Adipose tissue (tissue), 3 donors: Measurements from ENCODE around the gene CRY2. TPM values are rescaled to one million over a fixed set of nuclear protein-coding genes. Genes with fewer than 3 reads are reported as not detected.

Experiments used
- H3K27ac ChIP-seq: one replicate; pipeline ENCODE4 v1.5.1; 2013; ENCODE audit warnings: low read depth, low read length
- WGBS, 3 donors: extraction: QIAGEN DNeasy Blood & Tissue Kit; methylation state at CpG; one replicate each; pipeline ENCODE4 v1.1.7; 2013; 5-methylcytosine and 5-hydroxymethylcytosine counted together
- polyA plus RNA-seq, 3 donors: library from polyadenylated mRNA; stranded (reverse); fragments of 200-250 nt; gene quantifications; one replicate each; pipeline ENCODE4 v1.2.3, GENCODE V29; 2013
- donor health status: healthy with polysubstance abuse.
- donor health status: Bipolar disorder and iron deficiency.
- donor health status: healthy.

CRY2 gene
- polyA plus RNA-seq, 3 donors: 14.8 to 60.8 (median 16.2) TPM

DNA sequence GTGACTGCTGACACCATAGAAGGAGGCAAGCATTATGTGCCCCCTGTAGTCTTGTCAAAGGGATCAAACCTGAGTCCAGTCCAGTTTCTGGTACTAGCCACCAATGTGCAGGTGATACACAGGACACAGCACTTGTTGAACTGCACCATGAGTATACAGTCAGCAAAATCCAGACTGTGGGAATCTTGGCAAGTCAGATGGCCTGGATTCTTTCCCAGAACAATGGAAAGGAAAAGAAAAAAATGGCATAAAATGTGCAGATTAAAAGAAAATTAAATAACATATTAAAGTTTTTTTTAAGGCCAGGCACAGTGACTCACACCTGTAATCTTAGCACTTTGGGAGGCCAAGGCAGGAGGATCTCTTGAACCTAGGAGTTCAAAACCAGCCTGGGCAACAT is 16.8 kb downstream of the CRY2 start:
- no peak overlapping the region for H3K27ac ChIP-seq

DNA sequence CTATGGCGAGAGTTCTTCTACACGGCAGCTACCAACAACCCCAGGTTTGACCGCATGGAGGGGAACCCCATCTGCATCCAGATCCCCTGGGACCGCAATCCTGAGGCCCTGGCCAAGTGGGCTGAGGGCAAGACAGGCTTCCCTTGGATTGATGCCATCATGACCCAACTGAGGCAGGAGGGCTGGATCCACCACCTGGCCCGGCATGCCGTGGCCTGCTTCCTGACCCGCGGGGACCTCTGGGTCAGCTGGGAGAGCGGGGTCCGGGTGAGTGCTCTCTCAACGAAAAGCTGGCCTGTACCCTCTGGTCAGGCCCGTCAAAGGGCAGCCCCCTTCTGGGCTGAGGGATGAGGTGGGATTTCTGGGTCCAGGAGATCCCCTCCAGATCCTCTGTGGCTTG is 22.3 kb downstream of the CRY2 start:
- 82 to 87% (median 87%) methylated on average over 12 of the region's 12 CpGs for WGBS, 3 donors
- no peak overlapping the region for H3K27ac ChIP-seq

DNA sequence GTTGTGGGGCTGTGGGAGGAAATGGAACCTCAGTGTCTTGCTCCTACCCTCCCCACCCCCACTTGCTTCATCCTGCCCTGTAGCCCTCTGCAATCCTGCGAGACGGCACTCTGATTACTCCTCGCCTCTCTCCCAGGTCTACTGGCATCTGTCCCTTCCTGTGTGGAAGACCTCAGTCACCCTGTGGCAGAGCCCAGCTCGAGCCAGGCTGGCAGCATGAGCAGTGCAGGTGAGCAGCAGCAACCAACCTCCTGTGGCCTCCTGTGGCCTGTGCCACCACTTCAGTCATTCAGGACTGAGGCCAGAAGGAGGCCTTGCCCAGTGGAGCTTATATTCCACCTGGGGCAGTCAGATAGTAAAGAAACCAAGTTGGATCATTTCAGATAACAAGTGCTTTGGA is 23.4 kb downstream of the CRY2 start:
- no peak overlapping the region for H3K27ac ChIP-seq
- WGBS, 3 donors: 85 to 92% (median 90%) methylated on average over 4 of the region's 4 CpGs

DNA sequence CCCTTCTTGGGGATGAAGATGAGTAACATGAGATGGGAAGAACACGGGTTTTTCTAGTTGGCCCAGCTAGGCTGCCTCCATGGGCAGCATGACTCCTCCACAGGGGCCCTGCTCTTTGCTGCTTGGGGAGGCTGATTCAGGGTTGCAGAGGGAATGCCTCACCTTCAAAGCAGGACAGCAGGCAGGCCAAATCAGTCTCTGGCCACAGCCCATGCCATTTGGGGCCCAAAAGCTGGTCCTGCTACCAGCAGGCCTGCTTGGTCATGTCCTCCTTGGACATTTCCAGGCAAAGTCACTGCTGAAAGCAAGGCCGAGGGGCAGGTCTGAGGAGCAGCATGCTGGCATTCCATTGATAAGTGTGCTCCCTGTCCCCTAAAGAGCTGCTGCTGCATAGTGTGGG is 24.4 kb downstream of the CRY2 start:
- WGBS, 3 donors: 87 to 100% (median 91%) methylated on average over 1 to 2 of the region's 2 CpGs
- no peak overlapping the region for H3K27ac ChIP-seq

DNA sequence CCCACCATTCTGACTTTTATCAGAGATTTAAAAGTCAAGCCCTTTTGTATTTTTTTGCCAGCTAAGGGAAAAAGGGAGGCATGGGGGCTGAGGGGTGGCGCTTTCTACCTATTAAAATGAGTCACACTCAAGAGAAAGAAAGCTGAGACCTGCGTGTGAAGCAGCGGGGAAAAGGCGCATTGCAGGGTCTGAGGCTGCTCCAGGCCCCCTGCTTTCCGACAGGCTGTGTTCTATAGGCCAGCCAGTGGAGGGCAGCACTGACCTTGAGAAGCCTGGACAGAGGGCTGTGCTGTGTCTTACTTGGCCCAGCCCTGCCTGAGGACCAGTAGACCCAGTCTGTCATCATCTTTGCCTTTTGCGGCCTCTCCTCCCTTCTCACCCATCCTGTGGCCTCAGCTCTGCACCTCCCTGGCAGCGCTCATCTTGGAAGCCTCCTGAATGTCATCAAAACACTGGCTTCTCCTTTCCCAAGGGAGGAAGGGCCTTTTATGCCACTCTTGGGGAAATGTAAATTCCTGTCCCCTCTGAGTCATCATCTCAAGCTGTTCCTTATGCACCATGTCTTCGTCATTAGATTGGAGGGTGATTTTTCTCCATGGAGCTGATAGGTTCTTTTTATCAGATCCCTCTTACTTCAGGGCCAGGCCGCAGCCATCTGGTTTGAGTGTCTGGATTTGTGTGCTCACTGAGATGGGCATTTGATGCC is 25.5 kb downstream of the CRY2 start:
- WGBS, 3 donors: 67 to 79% (median 70%) methylated on average over 9 of the region's 9 CpGs
- H3K27ac ChIP-seq: no peak overlapping the region

DNA sequence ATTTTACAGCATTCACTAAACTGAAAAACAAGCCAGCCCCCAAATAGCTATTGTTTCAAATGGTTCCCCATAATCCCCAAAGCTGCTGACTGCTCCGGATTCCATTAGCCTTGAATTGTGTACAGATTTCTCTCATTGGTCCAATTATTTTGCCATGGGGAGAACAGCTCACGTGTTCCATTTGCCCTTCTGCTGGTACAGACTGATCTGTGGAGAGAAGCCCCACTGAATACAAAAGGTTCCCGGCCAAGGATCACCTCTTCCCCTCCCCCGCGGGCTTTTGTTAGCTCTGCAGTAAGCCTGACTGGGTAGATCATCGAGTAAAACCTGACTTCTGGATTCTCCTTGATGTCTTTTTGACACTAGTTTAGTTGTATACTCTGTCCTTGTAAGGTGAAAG is 29.1 kb downstream of the CRY2 start:
- 64 to 76% (median 72%) methylated on average over 6 of the region's 6 CpGs for WGBS, 3 donors

DNA sequence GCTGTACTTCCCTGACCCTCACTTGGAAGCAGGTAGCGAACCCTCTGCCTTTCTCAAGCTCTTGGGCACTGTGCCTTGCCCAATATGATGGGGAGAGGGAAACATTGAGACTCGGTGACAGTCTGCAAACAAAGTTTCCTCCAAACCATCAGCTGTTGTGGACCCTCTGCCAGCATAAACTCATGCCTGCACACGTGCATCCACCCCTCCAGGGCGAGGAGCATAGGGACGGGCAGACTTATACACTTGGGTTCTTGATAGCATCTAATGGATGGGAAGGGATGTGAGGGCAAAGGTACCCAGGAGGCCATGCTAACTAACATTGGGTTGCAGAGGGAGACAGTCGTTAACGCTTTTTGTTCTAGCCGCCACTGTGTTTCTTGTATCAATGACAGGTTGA is 29.9 kb downstream of the CRY2 start:
- 82 to 92% (median 92%) methylated on average over 8 of the region's 8 CpGs for WGBS, 3 donors
- H3K27ac ChIP-seq: no peak overlapping the region

More for the DNA sequence above, 29.1 kb downstream of the CRY2 start:
- no peak overlapping the region for H3K27ac ChIP-seq

DNA sequence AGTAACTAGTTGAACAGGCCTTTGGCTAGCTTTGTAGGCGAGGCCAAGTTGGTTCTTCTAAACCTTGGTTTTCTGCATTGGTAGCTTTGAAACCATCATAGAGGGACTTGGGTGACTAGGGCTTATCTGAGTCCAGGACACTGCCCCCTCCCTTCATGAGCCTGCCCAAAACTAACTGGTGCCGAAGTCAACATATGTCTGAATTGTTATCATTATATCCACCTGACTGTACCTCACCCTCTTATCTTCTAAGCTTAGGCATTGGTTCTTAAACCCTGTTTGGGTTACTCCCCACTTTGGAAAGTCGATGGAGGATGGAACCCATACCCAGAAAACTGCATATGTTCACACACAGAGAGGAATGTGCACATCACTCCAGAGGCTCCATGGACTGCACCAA is 30.6 kb downstream of the CRY2 start:
- 82 to 97% (median 92%) methylated on average over 3 of the region's 3 CpGs for WGBS, 3 donors
- H3K27ac ChIP-seq: no peak overlapping the region

DNA sequence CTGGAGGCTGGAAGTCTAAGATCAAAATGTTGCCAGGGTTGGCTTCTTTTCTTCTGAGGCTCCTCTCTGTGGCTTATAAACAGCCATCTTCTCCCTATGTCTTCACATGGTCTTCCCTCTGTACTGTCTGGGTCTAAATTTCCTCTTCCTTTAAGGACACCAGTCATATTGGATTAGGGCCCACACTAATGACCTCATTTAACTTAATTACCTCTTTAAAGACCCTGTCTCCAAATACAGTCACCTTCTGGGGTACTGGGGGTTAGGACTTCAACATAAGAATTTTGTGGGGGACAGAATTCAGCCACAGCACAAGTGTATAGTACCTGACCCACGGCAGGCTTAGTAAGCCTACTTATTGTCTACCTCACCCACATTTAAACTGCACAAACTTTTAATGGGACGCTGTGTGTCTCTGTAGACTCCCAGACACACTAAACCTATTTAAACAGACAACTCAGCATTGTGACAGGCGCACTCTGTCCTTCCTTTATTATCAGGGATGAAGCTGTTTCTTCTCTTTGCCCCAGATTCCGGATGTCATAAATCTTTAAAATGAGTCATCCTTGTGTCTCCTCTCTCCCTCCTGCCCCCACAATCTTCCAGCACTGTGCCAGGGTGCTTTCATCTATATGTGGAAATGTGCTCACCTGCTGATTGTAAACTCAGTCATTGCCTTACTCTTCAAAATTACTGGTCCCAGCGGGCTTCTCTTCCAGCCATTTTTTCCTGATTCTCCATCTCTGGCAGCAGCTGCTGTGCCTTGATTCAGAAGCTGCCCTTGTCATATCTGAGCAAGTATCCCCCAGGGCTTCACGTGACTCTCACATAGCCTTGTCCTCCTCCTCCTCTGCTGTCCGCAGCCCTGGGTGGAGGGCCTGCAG is 32.8 kb downstream of the CRY2 start:
- H3K27ac ChIP-seq: no peak overlapping the region
- WGBS, 3 donors: 75 to 90% (median 75%) methylated on average over 7 of the region's 7 CpGs

DNA sequence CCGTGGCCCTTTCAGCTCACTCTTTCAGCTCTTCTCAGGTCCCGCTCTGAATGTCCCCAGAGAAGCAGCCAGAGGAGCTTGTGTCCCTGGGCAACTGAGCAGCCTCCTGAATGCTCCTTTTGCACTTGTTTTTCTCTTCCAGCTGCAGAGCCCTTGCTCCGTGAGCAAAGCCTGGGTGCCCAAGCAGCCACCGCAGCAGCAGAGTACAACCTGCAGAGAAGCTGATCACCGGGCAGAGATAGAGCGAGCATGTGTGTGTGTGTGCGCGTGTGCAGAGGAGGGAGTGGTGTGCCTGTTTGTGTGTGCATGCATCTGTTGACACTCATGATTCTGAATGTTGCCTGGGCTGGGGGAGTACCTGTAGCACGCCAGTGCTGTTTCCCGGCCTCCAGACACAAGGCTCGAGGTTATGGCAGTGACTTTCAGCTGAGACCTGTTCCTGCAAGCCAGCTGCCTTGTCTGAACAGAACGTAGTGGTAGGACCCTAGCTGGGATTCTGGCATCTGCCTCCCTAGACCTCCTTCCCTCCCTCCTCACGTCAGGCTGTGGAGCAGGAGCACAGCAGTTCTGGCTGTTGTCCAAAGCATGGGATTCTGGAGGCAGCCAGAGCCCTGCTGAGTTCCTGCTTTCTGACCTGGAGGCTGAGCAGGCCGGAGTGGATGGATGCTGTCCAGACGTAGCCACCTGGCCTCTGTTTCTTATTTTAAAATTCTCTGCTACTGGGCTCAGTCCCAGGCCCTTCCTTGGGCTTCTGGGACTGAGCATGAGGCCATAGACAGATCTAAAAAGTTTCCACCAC is 33.7 kb downstream of the CRY2 start:
- WGBS, 3 donors: 82 to 86% (median 86%) methylated on average over 15 of the region's 15 CpGs
- no peak overlapping the region for H3K27ac ChIP-seq

DNA sequence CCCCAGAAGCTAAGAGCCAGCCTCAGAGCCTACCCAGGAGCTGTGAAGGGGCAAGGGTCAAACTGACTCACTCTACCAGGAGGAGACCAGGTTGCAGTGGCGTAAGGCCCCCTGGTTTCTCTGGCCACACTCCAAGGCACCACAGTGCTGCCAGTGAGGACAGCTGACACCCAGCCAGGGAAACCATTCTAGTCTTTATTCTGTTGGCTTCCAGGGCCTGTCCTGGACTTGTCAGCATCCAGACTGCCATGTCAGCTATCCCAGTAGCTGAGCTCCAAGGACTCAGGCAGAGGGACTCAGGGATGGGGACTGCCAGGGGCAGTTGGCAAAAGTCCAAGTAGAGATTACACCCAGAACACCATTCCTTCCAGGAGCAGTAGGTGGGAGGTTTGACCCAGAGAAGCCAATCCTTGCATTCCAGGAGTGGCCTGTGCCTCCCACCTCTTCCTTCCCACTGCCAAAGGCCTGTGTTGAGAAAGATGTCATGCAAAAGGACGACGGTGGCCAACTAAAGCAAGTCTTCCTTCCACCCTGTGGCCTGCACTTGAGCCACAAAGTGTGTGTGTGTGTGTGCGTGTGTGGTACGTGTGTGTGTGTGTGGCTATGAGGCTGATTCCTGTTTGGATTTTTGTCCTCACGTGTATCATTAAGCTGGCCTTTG is 34.6 kb downstream of the CRY2 start:
- no peak overlapping the region for H3K27ac ChIP-seq
- 66 to 89% (median 75%) methylated on average over 6 of the region's 6 CpGs for WGBS, 3 donors

DNA sequence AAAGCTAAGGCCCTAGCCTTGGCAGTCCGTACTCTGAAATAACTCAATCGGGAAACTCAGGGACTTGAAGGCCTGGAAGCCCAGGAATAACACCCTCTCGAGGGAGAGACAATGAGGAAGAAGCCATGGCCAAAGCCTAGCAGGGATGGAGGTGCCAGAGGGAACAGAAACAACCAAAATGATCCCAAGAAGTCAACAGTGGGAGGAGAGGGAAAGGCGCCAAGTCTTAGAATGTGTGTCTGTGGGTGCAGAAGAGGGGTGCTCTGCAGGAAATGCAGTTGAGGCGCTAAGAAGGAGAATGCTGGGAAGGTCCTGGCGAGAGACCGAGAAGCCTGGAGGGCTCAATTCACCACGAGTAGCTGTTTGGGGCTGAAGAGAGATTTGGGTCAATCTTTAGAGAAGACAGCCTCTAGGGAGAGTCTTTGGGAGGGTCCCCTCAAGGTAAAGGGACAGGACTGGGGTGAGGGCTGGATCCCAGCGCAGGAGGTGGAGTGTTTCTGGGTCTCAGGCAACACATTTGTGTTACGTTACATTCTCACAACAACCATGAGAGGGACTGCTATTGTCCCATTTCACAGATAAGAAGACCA is 37.4 kb downstream of the CRY2 start:
- no peak overlapping the region for H3K27ac ChIP-seq
- WGBS, 3 donors: 82 to 90% (median 85%) methylated on average over 10 of the region's 10 CpGs

DNA sequence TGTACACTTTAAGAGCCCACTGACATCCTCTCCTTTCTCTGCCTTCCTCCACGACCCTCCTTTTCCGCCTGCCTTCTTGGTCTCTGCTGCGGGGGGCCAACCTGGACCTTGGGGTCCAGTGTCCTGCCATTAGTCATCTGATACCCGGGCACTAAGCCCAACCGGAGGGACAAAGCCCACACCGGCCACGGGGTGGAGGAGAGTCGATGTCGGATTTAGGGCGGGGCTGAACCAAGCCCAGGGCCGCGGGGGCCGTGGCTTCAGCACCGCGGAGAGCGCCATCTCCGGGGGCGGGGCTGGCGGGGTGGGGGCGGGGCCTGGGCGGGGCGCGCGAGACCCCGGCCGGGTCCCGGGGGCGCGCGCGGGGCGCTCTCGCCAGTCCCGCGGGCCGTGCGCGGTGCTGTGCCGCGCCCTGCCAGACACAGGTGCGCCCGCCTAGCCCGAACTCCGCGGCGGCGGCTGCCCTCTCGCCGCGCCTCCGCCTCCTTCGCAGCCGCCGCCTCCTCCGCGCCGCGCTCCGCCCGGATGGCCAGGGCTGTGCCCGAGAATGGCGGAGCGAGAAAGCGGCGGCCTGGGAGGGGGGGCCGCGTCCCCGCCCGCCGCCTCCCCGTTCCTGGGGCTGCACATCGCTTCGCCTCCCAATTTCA is 38.1 kb downstream of the CRY2 start, which contains the start of gene MAPK8IP1:
Gene MAPK8IP1, plus strand, starts transcription at position 378 of the 647 bp plus-strand sequence. Its CDS starts 170 bp downstream, at position 548.
- no peak within 1 kb of the TSS for H3K27ac ChIP-seq
- WGBS, 3 donors: 2 to 3% (median 2%) methylated on average over 34 to 72 of the region's 73 CpGs

DNA sequence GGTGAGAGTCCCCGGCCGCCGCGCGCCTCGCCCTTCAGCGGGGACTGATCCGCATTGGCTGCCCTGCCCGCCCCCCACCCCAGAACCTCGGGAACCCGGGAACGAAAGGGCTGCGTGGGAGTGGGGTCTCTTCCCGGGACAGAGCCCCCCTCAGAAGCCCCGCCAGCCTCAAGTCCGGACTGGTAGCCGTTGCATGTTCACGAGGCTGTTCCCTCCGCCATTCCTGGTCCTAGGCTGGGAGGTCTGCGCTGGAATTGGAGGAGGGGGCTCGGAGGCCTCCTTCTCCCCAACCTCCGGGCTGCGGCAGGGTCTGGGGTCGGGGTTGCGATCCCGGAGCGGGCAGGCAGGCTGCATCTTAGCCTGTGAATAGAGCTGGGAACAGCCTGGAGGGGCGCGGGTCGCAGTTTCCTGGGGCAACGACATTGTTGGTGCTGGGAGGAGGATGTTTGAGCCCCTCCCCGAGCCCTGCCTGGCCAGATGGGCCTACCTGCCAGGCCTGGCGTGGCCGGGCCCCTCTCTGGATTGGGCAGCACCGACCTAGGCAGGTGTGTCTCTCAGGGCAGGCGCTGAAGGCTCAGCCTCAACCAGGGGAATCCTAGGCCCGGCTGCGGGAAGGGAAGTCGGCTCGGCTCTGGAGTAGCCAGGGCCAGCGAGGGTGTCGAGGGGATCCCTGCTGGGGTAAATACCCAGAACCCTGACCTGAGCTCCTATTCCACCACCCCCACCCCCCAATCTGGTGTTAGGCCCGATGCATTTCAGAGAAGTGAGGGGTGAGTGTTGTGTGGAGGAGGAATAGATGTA is 38.8 kb downstream of the CRY2 start:
- H3K27ac ChIP-seq: no peak overlapping the region
- WGBS, 3 donors: 16 to 20% (median 17%) methylated on average over 42 to 43 of the region's 43 CpGs

DNA sequence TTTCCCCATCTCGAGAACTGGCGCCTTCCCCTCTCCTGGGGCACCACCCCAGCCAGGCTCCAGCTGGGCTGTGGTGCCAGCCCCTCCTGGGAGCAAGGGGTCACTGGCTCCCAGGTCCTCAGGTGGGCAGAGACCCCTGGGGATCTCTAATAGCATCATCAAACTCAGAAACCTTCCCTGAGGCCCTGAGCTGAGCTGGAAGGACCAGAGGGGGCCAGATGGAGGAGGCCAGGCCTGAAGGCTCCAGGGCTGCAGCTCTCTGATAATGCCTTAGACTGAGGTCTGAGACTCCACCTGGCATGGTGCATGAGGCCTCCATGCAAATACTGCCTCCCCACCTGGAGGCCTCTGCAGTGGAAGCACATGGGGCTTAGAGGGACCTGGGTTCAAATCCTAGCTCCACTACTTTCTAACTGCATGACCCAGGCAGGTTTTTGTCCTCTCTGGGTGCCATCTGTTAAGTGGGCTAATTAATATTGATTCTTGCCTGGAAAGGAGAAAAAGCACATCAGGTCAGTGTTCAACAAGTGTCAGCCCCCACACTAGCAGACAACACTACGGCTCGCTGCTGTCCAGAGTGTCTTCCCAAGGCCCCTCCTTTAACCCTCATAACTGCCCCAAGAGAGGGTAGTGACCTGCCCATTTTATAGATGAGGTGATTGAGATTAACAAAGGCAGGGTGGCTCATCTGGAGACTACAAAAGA is 39.7 kb downstream of the CRY2 start:
- H3K27ac ChIP-seq: no peak overlapping the region
- WGBS, 3 donors: 88 to 92% (median 92%) methylated on average over 4 of the region's 4 CpGs

DNA sequence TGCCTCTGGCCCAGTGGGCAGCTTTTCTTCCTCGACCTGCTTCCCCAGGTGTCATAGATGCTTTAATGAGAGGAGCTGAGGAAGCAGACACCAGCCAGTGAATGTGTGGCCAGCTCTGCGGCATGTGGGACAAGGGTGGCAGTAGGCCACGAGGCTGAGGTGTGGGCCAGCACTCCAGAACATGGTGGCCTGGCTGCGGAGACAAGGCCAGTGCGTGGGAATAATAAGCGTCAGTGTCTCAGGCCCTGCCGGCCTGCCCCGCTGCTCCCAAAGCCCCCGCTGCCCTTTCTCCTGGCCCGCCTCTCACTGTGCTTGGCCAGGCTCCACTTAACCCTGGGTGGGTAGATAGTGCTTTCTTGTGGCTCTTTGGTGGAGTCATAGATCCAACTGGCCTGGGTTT is 40.3 kb downstream of the CRY2 start:
- 87 to 93% (median 92%) methylated on average over 10 of the region's 10 CpGs for WGBS, 3 donors
- no peak overlapping the region for H3K27ac ChIP-seq
